Liver (tissue), 3 donors: ENCODE measurements around the gene MTOR.

ENCODE experiments used
- ATF3 ChIP-seq: IDR thresholded peaks from 2 replicates; pipeline ENCODE4 v1.6.1; 2016; ENCODE audit warnings: antibody characterized with exemption
- EGR1 ChIP-seq, 2 donors: IDR thresholded peaks; 2 replicates each; pipeline ENCODE4 v1.6.1; 2016 to 2018; ENCODE audit warnings: antibody characterized with exemption in 2 of 2, low read depth in 2 of 2
- FOXA1 ChIP-seq: IDR thresholded peaks from 2 replicates; pipeline ENCODE4 v1.6.1; 2016; ENCODE audit warnings: antibody characterized with exemption
- HNF4G ChIP-seq: IDR thresholded peaks from 2 replicates; pipeline ENCODE4 v1.6.1; 2016; ENCODE audit warnings: antibody characterized with exemption
- JUND ChIP-seq, 2 donors: IDR thresholded peaks; 2 replicates each; pipeline ENCODE4 v1.6.1; 2016; ENCODE audit warnings: antibody characterized with exemption in 2 of 2
- MAX ChIP-seq: IDR thresholded peaks from 2 replicates; pipeline ENCODE4 v1.6.1; 2016; ENCODE audit warnings: antibody characterized with exemption
- RAD21 ChIP-seq, 2 donors: IDR thresholded peaks; 2 replicates each; pipeline ENCODE4 v1.6.1; 2016; ENCODE audit warnings: antibody characterized with exemption in 2 of 2, mild to moderate bottlenecking in 2 of 2
- RXRA ChIP-seq, 2 donors: IDR thresholded peaks; 2 replicates each; pipeline ENCODE4 v1.6.1; 2017 to 2018; ENCODE audit warnings: antibody characterized with exemption in 2 of 2, mild to moderate bottlenecking in 1 of 2
- TAF1 ChIP-seq: conservative IDR thresholded peaks from 2 replicates; pipeline ENCODE4 v1.6.1; 2016; ENCODE audit warnings: antibody characterized with exemption, mild to moderate bottlenecking
- YY1 ChIP-seq: IDR thresholded peaks from 2 replicates; pipeline ENCODE4 v1.6.1; 2016; ENCODE audit warnings: antibody characterized with exemption, mild to moderate bottlenecking
- ZBTB33 ChIP-seq: IDR thresholded peaks from 2 replicates; pipeline ENCODE4 v1.6.1; 2016; ENCODE audit warnings: antibody characterized with exemption
- TF ChIP-seq, protein P1 (sequence below): fragments of 150-350 bp; IDR thresholded peaks from 2 replicates; pipeline ENCODE4 v1.5.1; 2017; ENCODE audit warnings: improper control_type of control experiment, low read depth, low read length; ENCODE audit not compliant: missing input control
- TF ChIP-seq, protein P2 (sequence below): IDR thresholded peaks from 2 replicates; pipeline ENCODE4 v1.6.1; 2016; ENCODE audit warnings: antibody characterized with exemption, mild to moderate bottlenecking
- donor health status: healthy.
- donor health status: healthy.

DNA sequence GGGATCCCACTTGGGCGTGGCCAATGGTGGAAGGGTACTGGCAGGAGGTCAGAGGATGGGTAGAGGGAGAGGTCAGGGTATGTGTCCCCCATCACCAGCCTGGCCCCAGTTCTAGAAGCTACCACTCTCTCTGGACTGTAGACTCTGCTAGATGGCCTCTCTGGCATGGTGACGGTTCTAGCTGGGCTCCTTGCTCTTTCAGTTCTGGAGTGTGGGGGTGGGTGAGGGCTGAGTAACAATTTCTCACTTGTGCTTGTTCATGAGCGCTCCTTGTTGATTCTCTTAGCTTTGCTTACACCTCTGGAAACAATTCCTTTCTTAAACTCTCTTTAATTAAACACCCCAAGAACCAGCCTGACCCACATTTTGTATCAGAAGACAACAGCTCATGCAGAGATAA lies 137.4 kb downstream of the MTOR start:
- TF ChIP-seq, protein P1, sequence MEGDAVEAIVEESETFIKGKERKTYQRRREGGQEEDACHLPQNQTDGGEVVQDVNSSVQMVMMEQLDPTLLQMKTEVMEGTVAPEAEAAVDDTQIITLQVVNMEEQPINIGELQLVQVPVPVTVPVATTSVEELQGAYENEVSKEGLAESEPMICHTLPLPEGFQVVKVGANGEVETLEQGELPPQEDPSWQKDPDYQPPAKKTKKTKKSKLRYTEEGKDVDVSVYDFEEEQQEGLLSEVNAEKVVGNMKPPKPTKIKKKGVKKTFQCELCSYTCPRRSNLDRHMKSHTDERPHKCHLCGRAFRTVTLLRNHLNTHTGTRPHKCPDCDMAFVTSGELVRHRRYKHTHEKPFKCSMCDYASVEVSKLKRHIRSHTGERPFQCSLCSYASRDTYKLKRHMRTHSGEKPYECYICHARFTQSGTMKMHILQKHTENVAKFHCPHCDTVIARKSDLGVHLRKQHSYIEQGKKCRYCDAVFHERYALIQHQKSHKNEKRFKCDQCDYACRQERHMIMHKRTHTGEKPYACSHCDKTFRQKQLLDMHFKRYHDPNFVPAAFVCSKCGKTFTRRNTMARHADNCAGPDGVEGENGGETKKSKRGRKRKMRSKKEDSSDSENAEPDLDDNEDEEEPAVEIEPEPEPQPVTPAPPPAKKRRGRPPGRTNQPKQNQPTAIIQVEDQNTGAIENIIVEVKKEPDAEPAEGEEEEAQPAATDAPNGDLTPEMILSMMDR: no peak
- TF ChIP-seq FOXA1: no peak
- TF ChIP-seq MAX: no peak
- no peak for TF ChIP-seq TAF1
- TF ChIP-seq ZBTB33: no peak
- TF ChIP-seq, protein P2, sequence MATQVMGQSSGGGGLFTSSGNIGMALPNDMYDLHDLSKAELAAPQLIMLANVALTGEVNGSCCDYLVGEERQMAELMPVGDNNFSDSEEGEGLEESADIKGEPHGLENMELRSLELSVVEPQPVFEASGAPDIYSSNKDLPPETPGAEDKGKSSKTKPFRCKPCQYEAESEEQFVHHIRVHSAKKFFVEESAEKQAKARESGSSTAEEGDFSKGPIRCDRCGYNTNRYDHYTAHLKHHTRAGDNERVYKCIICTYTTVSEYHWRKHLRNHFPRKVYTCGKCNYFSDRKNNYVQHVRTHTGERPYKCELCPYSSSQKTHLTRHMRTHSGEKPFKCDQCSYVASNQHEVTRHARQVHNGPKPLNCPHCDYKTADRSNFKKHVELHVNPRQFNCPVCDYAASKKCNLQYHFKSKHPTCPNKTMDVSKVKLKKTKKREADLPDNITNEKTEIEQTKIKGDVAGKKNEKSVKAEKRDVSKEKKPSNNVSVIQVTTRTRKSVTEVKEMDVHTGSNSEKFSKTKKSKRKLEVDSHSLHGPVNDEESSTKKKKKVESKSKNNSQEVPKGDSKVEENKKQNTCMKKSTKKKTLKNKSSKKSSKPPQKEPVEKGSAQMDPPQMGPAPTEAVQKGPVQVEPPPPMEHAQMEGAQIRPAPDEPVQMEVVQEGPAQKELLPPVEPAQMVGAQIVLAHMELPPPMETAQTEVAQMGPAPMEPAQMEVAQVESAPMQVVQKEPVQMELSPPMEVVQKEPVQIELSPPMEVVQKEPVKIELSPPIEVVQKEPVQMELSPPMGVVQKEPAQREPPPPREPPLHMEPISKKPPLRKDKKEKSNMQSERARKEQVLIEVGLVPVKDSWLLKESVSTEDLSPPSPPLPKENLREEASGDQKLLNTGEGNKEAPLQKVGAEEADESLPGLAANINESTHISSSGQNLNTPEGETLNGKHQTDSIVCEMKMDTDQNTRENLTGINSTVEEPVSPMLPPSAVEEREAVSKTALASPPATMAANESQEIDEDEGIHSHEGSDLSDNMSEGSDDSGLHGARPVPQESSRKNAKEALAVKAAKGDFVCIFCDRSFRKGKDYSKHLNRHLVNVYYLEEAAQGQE: no peak
- TF ChIP-seq RAD21 (IDR thresholded peaks at IDR 0.05): no peak
- no peak for TF ChIP-seq YY1
- TF ChIP-seq ATF3: no peak
- TF ChIP-seq JUND (IDR thresholded peaks at IDR 0.05): no peak
- no peak for TF ChIP-seq HNF4G
- no peak for TF ChIP-seq EGR1 (IDR thresholded peaks at IDR 0.05; ENCODE audit: low read depth in 2 of 2)
- TF ChIP-seq RXRA (IDR thresholded peaks at IDR 0.05): no peak
